Thoracic aorta (tissue), 2 donors: Measurements from ENCODE around the gene MPZL1. TPM values are rescaled to one million over a fixed set of nuclear protein-coding genes. Genes with fewer than 3 reads are reported as not detected.

Experiments used
- ATAC-seq: fragments of 150-250 bp; one replicate; pipeline ENCODE4 v1.8.0; 2017; ENCODE audit warnings: low read depth; ENCODE audit not compliant: insufficient number of reproducible peaks, low FRiP score
- DNase-seq: peaks from one replicate; pipeline ENCODE4 v3.0.0-alpha.2; 2020; ENCODE audit warnings: low spot score
- H3K27ac ChIP-seq, 2 donors: fragments of 200-600 bp; sonication (generic); 1 replicate in 1 of 2; 2 replicates in 1 of 2; pipeline ENCODE4 v1.5.1; 2016; ENCODE audit warnings: mild to moderate bottlenecking in 2 of 2, moderate library complexity in 2 of 2
- H3K27me3 ChIP-seq: fragments of 200-600 bp; sonication (generic); replicated peaks from 2 replicates; pipeline ENCODE4 v1.6.0; 2016; ENCODE audit warnings: mild to moderate bottlenecking; ENCODE audit not compliant: insufficient read depth
- H3K36me3 ChIP-seq: fragments of 200-600 bp; sonication (generic); one replicate; pipeline ENCODE4 v1.5.1; 2016
- H3K4me1 ChIP-seq, 2 donors: fragments of 200-600 bp; sonication (generic); 1 replicate in 1 of 2; 2 replicates in 1 of 2; pipeline versions ENCODE4 v1.5.1 to v1.6.0; 2016; ENCODE audit warnings: low read depth in 2 of 2, mild to moderate bottlenecking in 1 of 2; ENCODE audit not compliant: control insufficient read depth in 1 of 2
- H3K4me3 ChIP-seq: fragments of 200-600 bp; sonication (generic); 2 replicates; pipeline ENCODE4 v1.5.1; 2016; ENCODE audit warnings: mild to moderate bottlenecking
- H3K9me3 ChIP-seq: fragments of 200-600 bp; sonication (generic); 2 replicates; pipeline ENCODE4 v1.5.1; 2016
- total RNA-seq, 2 donors: library from RNA; depleted of rRNA; stranded (reverse); fragments of >200 nt; gene quantifications; one replicate each; pipeline versions ENCODE4 v1.1.0 to v1.2.3, GENCODE V29; 2016
- TF ChIP-seq, protein P1 (sequence below): fragments of 200-600 bp; sonication (generic); IDR thresholded peaks from one replicate; pipeline ENCODE4 v1.5.1; 2019; ENCODE audit warnings: antibody characterized with exemption

The MPZL1 gene
- total RNA-seq, 2 donors from 2014 or later: 92.6 to 108 TPM

DNA sequence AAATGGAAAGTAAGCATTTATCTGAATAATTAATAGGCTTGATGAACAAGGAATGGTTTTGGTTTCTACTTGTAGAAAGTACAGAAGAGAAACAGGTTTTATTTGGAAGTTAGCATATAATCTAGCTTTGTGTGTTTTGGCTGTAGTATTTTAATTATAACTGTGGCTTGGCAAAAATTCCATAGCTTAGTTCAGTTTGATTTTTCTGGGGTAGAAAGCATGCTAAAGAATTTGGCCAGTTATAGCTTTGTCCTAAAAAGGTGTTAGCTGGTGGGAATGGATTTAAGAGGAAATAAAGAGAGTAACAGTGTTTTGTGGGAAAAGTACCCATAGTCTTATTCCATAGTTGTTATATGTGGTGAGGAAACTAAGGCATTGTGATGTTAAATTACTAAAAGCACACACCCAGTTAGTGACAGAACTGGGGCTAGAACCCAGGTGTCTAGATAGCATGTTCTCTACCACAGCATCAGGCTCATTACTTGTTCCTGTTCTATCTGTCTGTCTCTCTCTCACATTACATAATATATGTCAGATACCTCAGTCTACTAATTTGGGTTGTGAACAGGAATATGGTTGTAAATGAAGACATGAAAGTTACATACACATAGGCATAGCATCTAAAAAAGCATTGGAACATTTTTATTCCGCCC is 55.0 kb downstream of the MPZL1 start:
- H3K4me1 ChIP-seq: peaks cover 16 to 35% of the 10 kb centered on the region in 2 donors
- H3K9me3 ChIP-seq: no peaks in the 10 kb centered on the region
- DNase-seq (no peak), ATAC-seq (no peak)
- no peaks in the 10 kb centered on the region for H3K27me3 ChIP-seq
- no peak overlapping the region for H3K4me3 ChIP-seq
- H3K27ac ChIP-seq: no peak overlapping the region
- TF ChIP-seq, protein P1, sequence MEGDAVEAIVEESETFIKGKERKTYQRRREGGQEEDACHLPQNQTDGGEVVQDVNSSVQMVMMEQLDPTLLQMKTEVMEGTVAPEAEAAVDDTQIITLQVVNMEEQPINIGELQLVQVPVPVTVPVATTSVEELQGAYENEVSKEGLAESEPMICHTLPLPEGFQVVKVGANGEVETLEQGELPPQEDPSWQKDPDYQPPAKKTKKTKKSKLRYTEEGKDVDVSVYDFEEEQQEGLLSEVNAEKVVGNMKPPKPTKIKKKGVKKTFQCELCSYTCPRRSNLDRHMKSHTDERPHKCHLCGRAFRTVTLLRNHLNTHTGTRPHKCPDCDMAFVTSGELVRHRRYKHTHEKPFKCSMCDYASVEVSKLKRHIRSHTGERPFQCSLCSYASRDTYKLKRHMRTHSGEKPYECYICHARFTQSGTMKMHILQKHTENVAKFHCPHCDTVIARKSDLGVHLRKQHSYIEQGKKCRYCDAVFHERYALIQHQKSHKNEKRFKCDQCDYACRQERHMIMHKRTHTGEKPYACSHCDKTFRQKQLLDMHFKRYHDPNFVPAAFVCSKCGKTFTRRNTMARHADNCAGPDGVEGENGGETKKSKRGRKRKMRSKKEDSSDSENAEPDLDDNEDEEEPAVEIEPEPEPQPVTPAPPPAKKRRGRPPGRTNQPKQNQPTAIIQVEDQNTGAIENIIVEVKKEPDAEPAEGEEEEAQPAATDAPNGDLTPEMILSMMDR: no peak
- H3K36me3 ChIP-seq: peaks cover 5% of the 10 kb centered on the region

DNA sequence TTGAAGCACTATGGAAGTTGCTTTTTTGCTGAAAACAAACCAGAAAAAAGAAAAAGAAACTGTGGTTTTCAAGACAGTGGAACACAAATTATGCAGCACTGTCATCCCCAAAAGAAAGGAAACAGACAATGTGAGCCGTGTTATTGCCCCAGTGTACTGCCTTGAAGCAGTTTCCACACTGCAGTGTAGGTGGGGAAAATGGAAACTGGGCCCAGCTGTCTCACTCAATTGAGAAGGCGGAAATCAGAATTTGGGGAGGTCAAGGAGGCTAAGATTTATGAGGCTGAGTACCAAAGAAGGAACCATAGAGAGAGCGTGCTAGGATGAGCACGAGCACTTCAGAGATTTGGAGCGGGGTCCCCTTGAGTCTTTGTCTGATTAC is 55.5 kb downstream of the MPZL1 start:
- TF ChIP-seq, protein P1: no peak
- peaks cover 5% of the 10 kb centered on the region for H3K36me3 ChIP-seq

DNA sequence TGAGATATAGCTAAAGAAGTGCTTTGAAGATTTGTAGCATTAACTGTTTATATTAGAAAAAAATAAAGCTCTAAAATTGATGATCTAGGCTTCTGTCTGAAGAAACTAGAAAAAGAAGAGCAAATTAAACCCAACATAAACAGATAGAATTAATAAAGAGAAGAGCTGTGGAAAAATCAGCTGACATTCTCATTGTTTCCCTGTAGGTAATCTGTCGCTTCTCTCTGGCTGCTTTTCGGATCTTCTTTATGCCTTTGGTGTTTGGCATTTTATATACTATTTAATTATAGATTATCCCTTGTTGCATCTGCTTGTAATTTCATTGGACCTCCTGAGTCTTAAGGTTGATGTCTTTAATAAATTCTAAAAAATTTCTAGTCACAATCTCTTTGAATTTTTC is 59.8 kb downstream of the MPZL1 start:
- Histone ChIP-seq H3K4me3 (no peak overlapping the region), H3K36me3 (peaks cover 5% of the 10 kb centered on the region), H3K4me1 (peaks cover 7 to 14% of the 10 kb centered on the region in 2 donors), H3K27ac (no peak overlapping the region), H3K9me3 (no peaks in the 10 kb centered on the region), H3K27me3 (no peaks in the 10 kb centered on the region)
- ATAC-seq: no peak
- TF ChIP-seq, protein P1: no peak
- no peak for DNase-seq

More for the DNA sequence above, 55.5 kb downstream of the MPZL1 start:
- no peak overlapping the region for H3K4me3 ChIP-seq
- DNase-seq (no peak), ATAC-seq (no peak)
- H3K4me1 ChIP-seq: peaks cover 16 to 30% of the 10 kb centered on the region in 2 donors
- no peaks in the 10 kb centered on the region for H3K9me3 ChIP-seq
- H3K27ac ChIP-seq: no peak overlapping the region
- H3K27me3 ChIP-seq: no peaks in the 10 kb centered on the region

DNA sequence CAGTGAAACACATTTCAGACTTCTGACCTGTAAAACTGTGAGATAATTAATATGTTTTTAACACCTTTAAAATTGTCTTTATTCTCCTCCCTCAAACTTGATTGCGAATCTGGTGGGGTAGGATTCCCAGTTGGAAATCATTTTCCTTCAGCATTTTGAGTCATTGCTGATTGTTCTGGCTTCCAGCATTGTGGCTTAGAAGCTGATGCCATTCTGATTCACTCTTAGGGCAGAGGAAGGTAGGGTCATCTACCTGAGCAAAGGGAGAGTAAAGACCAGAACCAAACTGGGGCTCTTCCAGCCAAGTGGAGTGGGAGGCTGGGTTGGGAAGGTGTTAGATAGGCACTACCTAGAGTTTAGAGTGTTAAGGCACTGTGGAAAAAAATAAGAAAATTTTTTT is 61.2 kb downstream of the MPZL1 start:
- Histone ChIP-seq H3K9me3 (no peaks in the 10 kb centered on the region), H3K27ac (no peak overlapping the region), H3K27me3 (no peaks in the 10 kb centered on the region), H3K4me1 (peaks cover 7% of the 10 kb centered on the region in 2 donors), H3K4me3 (no peak overlapping the region), H3K36me3 (peaks cover 10% of the 10 kb centered on the region)
- DNase-seq: no peak
- no peak for ATAC-seq
- TF ChIP-seq, protein P1: no peak

DNA sequence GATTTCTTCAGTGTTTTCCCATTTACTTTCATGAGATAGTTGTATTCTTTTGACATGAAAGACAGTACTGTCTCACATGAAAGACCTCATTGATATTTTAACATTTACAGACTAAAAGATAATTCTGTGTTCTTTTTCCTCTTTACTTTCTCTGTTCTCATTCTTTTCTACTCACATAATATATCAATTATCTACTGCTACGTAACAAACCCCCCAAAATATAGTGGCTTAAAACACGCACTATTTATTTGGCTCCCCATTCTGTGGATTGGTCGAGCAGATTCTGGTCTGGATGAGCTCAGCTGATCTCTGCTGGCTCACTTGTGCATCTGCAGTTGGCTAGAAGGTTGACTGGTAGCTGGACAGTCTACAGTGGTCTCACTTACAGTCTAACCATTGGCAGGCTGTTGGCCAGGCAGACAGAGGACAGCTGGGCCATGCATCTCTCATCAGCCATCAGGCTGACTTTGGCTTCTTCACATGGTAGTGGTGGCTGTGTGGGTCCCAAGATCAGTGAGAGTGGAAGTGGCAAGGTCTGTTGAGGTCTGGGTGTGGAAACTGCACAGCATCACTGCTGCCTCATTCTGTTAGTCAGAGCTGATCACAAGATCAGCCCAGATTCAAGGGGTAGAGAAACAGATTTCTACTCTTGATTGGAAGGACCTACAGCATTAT is 63.2 kb downstream of the MPZL1 start:
- H3K27ac ChIP-seq: no peak overlapping the region
- no peaks in the 10 kb centered on the region for H3K27me3 ChIP-seq
- TF ChIP-seq, protein P1: no peak
- DNase-seq (no peak), ATAC-seq (no peak)
- H3K4me1 ChIP-seq: peaks cover 7% of the 10 kb centered on the region in 2 donors
- no peaks in the 10 kb centered on the region for H3K9me3 ChIP-seq
- peaks cover 11% of the 10 kb centered on the region for H3K36me3 ChIP-seq
- no peak overlapping the region for H3K4me3 ChIP-seq
